Measurements from ENCODE around the gene PROB1. TPM values are rescaled to one million over a fixed set of nuclear protein-coding genes. Genes with fewer than 3 reads are reported as not detected.

PROB1 gene
- total and polyA plus RNA-seq, 9 of the 15 experiments (the other 6 are each of a cell fraction or from before 2014, with no cell fraction given), result 0.01 to 1.8 (median 0.47) TPM

DNA sequence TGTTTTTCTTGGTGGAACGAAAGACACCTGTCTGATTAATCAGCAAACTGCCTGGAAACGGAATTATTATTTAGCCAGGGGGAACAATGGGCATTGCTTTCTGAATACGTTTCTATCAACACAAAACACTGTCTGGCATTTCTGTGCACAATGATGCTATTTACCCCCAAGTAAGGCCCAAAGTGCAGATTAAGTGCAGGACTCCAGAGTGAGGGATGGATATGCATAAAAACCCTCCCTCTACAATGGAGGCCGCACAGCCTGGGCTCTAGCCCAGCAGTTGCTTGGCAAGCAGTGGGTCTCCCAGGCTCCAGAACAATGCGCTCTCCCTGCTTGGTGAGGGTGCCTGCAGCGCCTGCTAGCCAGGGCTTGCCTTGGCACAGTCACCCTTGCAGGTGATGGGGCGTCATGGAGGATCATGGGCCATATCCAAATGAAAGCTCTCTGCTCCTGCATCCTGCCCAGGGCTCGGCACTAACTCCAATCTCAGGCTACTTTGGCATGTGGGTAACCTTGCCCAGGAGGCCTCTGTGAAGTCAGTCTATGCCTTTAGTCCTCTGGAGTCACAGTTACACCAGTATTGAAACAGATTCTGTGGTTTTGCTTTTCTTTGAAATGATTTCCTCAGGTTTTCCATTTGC, 20.4 kb upstream of the PROB1 start (continued):
- TF ChIP-seq, protein P1, sequence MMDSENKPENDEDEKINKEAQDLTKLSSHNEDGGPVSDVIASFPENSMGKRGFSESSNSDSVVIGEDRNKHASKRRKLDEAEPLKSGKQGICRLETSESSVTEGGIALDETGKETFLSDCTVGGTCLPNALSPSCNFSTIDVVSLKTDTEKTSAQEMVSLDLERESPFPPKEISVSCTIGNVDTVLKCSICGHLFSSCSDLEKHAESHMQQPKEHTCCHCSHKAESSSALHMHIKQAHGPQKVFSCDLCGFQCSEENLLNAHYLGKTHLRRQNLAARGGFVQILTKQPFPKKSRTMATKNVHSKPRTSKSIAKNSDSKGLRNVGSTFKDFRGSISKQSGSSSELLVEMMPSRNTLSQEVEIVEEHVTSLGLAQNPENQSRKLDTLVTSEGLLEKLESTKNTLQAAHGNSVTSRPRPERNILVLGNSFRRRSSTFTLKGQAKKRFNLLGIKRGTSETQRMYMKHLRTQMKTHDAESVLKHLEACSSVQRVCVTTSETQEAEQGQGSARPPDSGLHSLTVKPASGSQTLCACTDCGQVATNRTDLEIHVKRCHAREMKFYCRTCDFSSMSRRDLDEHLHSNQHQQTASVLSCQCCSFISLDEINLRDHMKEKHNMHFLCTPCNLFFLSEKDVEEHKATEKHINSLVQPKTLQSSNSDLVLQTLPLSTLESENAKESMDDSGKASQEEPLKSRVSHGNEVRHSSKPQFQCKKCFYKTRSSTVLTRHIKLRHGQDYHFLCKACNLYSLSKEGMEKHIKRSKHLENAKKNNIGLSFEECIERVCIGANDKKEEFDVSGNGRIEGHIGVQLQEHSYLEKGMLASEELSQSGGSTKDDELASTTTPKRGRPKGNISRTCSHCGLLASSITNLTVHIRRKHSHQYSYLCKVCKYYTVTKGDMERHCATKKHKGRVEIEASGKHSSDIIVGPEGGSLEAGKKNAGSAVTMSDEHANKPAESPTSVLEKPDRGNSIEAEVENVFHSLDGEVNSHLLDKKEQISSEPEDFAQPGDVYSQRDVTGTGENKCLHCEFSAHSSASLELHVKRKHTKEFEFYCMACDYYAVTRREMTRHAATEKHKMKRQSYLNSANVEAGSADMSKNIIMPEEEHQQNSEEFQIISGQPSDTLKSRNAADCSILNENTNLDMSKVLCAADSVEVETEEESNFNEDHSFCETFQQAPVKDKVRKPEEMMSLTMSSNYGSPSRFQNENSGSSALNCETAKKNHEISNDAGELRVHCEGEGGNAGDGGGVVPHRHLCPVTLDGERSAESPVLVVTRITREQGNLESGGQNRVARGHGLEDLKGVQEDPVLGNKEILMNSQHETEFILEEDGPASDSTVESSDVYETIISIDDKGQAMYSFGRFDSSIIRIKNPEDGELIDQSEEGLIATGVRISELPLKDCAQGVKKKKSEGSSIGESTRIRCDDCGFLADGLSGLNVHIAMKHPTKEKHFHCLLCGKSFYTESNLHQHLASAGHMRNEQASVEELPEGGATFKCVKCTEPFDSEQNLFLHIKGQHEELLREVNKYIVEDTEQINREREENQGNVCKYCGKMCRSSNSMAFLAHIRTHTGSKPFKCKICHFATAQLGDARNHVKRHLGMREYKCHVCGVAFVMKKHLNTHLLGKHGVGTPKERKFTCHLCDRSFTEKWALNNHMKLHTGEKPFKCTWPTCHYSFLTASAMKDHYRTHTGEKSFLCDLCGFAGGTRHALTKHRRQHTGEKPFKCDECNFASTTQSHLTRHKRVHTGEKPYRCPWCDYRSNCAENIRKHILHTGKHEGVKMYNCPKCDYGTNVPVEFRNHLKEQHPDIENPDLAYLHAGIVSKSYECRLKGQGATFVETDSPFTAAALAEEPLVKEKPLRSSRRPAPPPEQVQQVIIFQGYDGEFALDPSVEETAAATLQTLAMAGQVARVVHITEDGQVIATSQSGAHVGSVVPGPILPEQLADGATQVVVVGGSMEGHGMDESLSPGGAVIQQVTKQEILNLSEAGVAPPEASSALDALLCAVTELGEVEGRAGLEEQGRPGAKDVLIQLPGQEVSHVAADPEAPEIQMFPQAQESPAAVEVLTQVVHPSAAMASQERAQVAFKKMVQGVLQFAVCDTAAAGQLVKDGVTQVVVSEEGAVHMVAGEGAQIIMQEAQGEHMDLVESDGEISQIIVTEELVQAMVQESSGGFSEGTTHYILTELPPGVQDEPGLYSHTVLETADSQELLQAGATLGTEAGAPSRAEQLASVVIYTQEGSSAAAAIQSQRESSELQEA (IDR thresholded peaks at IDR 0.05; ENCODE audit: low read depth), result no peak
- TF ChIP-seq, protein P2, sequence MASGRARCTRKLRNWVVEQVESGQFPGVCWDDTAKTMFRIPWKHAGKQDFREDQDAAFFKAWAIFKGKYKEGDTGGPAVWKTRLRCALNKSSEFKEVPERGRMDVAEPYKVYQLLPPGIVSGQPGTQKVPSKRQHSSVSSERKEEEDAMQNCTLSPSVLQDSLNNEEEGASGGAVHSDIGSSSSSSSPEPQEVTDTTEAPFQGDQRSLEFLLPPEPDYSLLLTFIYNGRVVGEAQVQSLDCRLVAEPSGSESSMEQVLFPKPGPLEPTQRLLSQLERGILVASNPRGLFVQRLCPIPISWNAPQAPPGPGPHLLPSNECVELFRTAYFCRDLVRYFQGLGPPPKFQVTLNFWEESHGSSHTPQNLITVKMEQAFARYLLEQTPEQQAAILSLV (tag; IDR thresholded peaks at IDR 0.05), result no peak
- TF ChIP-seq, protein P3, sequence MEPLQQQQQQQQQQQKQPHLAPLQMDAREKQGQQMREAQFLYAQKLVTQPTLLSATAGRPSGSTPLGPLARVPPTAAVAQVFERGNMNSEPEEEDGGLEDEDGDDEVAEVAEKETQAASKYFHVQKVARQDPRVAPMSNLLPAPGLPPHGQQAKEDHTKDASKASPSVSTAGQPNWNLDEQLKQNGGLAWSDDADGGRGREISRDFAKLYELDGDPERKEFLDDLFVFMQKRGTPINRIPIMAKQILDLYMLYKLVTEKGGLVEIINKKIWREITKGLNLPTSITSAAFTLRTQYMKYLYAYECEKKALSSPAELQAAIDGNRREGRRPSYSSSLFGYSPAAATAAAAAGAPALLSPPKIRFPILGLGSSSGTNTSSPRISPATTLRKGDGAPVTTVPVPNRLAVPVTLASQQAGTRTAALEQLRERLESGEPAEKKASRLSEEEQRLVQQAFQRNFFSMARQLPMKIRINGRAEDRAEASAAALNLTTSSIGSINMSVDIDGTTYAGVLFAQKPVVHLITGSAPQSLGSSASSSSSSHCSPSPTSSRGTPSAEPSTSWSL (CRISPR knock-in tag; IDR thresholded peaks at IDR 0.05; ENCODE audit: borderline replicate concordance), result no peak
- no peak for TF ChIP-seq TCF7 (IDR thresholded peaks at IDR 0.05; ENCODE audit: borderline replicate concordance)
